ENCODE measurements around the gene STAU1.
A peak's percentile ranks its signal among the peaks of the same experiment; 100 is the strongest.
"Not testable (repeated sequence)": the region's sequence is repeated elsewhere in the genome, so short reads cannot be mapped to it uniquely, and the experiment has no call there.

The STAU1 gene

GRCh38 chr20:49100292-49100691, 87.8 kb downstream of the STAU1 start:
- H3K27me3 Mint-ChIP-seq; H3K27ac Mint-ChIP-seq (ENCODE audit: low read depth); ATAC-seq (replicated peaks; ENCODE audit: extremely low read depth, poor library complexity, severe bottlenecking); H3K9me3 Mint-ChIP-seq; DNase-seq (ENCODE audit: low spot score in 2 of 2); H3K4me3 Mint-ChIP-seq: not testable (repeated sequence)
- H3K36me3 Mint-ChIP-seq (ENCODE audit: insufficient read depth), result peaks cover 48% of the 10 kb centered on the region
- peaks cover 16% of the 10 kb centered on the region for H3K4me1 Mint-ChIP-seq

- H3K27ac Mint-ChIP-seq (ENCODE audit: low read depth), result no peak overlapping the region
- H3K27me3 Mint-ChIP-seq, result no peaks in the 10 kb centered on the region
- H3K9me3 Mint-ChIP-seq, result no peaks in the 10 kb centered on the region
- no peak for DNase-seq (ENCODE audit: low spot score in 2 of 2)
- H3K4me3 Mint-ChIP-seq, result no peak overlapping the region
- H3K36me3 Mint-ChIP-seq (ENCODE audit: insufficient read depth), result peaks cover 57% of the 10 kb centered on the region
- peaks cover 16% of the 10 kb centered on the region for H3K4me1 Mint-ChIP-seq
- ATAC-seq (replicated peaks; ENCODE audit: extremely low read depth, poor library complexity, severe bottlenecking), result no peak
Measured at GRCh38 chr20:49099011-49099410, 89.1 kb downstream of the STAU1 start.

- H3K36me3 Mint-ChIP-seq (ENCODE audit: insufficient read depth), result peaks cover 63% of the 10 kb centered on the region
- no peaks in the 10 kb centered on the region for H3K9me3 Mint-ChIP-seq
- peaks cover 8% of the 10 kb centered on the region for H3K4me1 Mint-ChIP-seq
- H3K4me3 Mint-ChIP-seq, result no peak overlapping the region
- ATAC-seq (replicated peaks; ENCODE audit: extremely low read depth, poor library complexity, severe bottlenecking) (no peak), DNase-seq (ENCODE audit: low spot score in 2 of 2) (no peak)
- no peak overlapping the region for H3K27ac Mint-ChIP-seq (ENCODE audit: low read depth)
- no peaks in the 10 kb centered on the region for H3K27me3 Mint-ChIP-seq
Measured at GRCh38 chr20:49098136-49098535, 90.0 kb downstream of the STAU1 start.

GRCh38 chr20:49097159-49097558, 91.0 kb downstream of the STAU1 start:
- no peak for ATAC-seq (replicated peaks; ENCODE audit: extremely low read depth, poor library complexity, severe bottlenecking)
- Mint-ChIP-seq H3K4me1 (peaks cover 8% of the 10 kb centered on the region), H3K9me3 (no peaks in the 10 kb centered on the region), H3K36me3 (ENCODE audit: insufficient read depth) (peaks cover 64% of the 10 kb centered on the region), H3K27me3 (no peaks in the 10 kb centered on the region), H3K4me3 (no peak overlapping the region), H3K27ac (ENCODE audit: low read depth) (no peak overlapping the region)
- DNase-seq (ENCODE audit: low spot score in 2 of 2), result no peak

DNA sequence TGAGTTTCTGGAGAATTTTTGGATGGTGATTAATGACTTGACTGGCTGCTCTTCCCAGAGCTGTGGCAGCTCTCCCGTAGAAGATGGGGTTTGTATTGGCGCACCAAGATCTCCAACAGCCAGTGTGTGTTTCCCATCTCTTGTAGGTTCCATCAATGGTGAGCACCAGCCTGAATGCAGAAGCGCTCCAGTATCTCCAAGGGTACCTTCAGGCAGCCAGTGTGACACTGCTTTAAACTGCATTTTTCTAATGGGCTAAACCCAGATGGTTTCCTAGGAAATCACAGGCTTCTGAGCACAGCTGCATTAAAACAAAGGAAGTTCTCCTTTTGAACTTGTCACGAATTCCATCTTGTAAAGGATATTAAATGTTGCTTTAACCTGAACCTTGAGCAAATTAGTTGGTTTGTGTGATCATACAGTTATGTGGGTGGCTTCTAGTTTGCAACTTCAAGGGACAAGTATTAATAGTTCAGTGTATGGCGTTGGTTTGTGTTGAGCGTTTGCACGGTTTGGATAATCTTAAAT, 91.9 kb downstream of the STAU1 start:
- H3K9me3 Mint-ChIP-seq, result no peaks in the 10 kb centered on the region
- ATAC-seq (replicated peaks; ENCODE audit: extremely low read depth, poor library complexity, severe bottlenecking) (no peak), DNase-seq (ENCODE audit: low spot score in 2 of 2) (no peak)
- H3K27me3 Mint-ChIP-seq, result no peaks in the 10 kb centered on the region
- H3K27ac Mint-ChIP-seq (ENCODE audit: low read depth), result no peak overlapping the region
- no peak overlapping the region for H3K4me3 Mint-ChIP-seq
- H3K4me1 Mint-ChIP-seq, result peaks cover 5% of the 10 kb centered on the region
- peaks cover 67% of the 10 kb centered on the region for H3K36me3 Mint-ChIP-seq (ENCODE audit: insufficient read depth)

GRCh38 chr20:49091762-49092161, 96.4 kb downstream of the STAU1 start:
- no peak overlapping the region for H3K27ac Mint-ChIP-seq (ENCODE audit: low read depth)
- H3K36me3 Mint-ChIP-seq (ENCODE audit: insufficient read depth), result peaks cover 78% of the 10 kb centered on the region
- H3K27me3 Mint-ChIP-seq, result no peaks in the 10 kb centered on the region
- DNase-seq (ENCODE audit: low spot score in 2 of 2) (no peak), ATAC-seq (replicated peaks; ENCODE audit: extremely low read depth, poor library complexity, severe bottlenecking) (no peak)
- H3K4me1 Mint-ChIP-seq, result no peaks in the 10 kb centered on the region
- H3K9me3 Mint-ChIP-seq, result no peaks in the 10 kb centered on the region
- H3K4me3 Mint-ChIP-seq, result no peak overlapping the region

GRCh38 chr20:49091104-49091503, 97.0 kb downstream of the STAU1 start:
- no peaks in the 10 kb centered on the region for H3K27me3 Mint-ChIP-seq
- ATAC-seq (replicated peaks; ENCODE audit: extremely low read depth, poor library complexity, severe bottlenecking) (no peak), DNase-seq (ENCODE audit: low spot score in 2 of 2) (no peak)
- H3K9me3 Mint-ChIP-seq, result no peaks in the 10 kb centered on the region
- no peak overlapping the region for H3K4me3 Mint-ChIP-seq
- H3K4me1 Mint-ChIP-seq, result no peaks in the 10 kb centered on the region
- no peak overlapping the region for H3K27ac Mint-ChIP-seq (ENCODE audit: low read depth)
- peaks cover 78% of the 10 kb centered on the region for H3K36me3 Mint-ChIP-seq (ENCODE audit: insufficient read depth)

- not testable (repeated sequence) for H3K9me3 Mint-ChIP-seq; ATAC-seq (replicated peaks; ENCODE audit: extremely low read depth, poor library complexity, severe bottlenecking); H3K27ac Mint-ChIP-seq (ENCODE audit: low read depth); DNase-seq (ENCODE audit: low spot score in 2 of 2); H3K4me3 Mint-ChIP-seq; H3K4me1 Mint-ChIP-seq; H3K27me3 Mint-ChIP-seq
- H3K36me3 Mint-ChIP-seq (ENCODE audit: insufficient read depth), result peaks cover 86% of the 10 kb centered on the region
Measured at GRCh38 chr20:49082295-49082694, 105.8 kb downstream of the STAU1 start.

- H3K4me1 Mint-ChIP-seq, result peaks cover 5% of the 10 kb centered on the region
- no peak overlapping the region for H3K27ac Mint-ChIP-seq (ENCODE audit: low read depth)
- H3K4me3 Mint-ChIP-seq, result no peak overlapping the region
- ATAC-seq (replicated peaks; ENCODE audit: extremely low read depth, poor library complexity, severe bottlenecking) (no peak), DNase-seq (ENCODE audit: low spot score in 2 of 2) (no peak)
- H3K9me3 Mint-ChIP-seq, result no peaks in the 10 kb centered on the region
- peaks cover 87% of the 10 kb centered on the region for H3K36me3 Mint-ChIP-seq (ENCODE audit: insufficient read depth)
- no peaks in the 10 kb centered on the region for H3K27me3 Mint-ChIP-seq
Measured at GRCh38 chr20:49078310-49078709, 109.8 kb downstream of the STAU1 start.

- H3K27me3 Mint-ChIP-seq, result no peaks in the 10 kb centered on the region
Measured at GRCh38 chr20:49074521-49074920, 113.6 kb downstream of the STAU1 start.

More at GRCh38 chr20:49074521-49074920, 113.6 kb downstream of the STAU1 start:
- H3K4me3 Mint-ChIP-seq, result no peak overlapping the region
- peaks cover 78% of the 10 kb centered on the region for H3K36me3 Mint-ChIP-seq (ENCODE audit: insufficient read depth)
- H3K27ac Mint-ChIP-seq (ENCODE audit: low read depth), result peak overlapping the region; percentile 7
- ATAC-seq (replicated peaks; ENCODE audit: extremely low read depth, poor library complexity, severe bottlenecking) (no peak), DNase-seq (ENCODE audit: low spot score in 2 of 2) (no peak)
- H3K9me3 Mint-ChIP-seq, result no peaks in the 10 kb centered on the region
- H3K4me1 Mint-ChIP-seq, result peaks cover 5% of the 10 kb centered on the region

All from central memory CD8-positive, alpha-beta T cell (primary cell).